Small intestine (tissue), 7 donors: ENCODE results near the gene MS4A13. TPM values are rescaled to one million over a fixed set of nuclear protein-coding genes. Genes with fewer than 3 reads are reported as not detected.

Experiments used
- DNase-seq, 2 donors: peaks; one replicate each; pipeline versions ENCODE4 v3.0.0 to v3.0.0-alpha.2; 2013
- FAIRE-seq: peaks from 2 replicates; lab custom pipeline; 2012; peaks lifted over from hg19 to GRCh38; lab: Jason Lieb, UNC
- H3K27ac ChIP-seq, 3 donors: one replicate each; pipeline ENCODE4 v1.5.1; 2013; ENCODE audit warnings: low read length in 2 of 3, mild to moderate bottlenecking in 2 of 3, control low read depth in 1 of 3, inconsistent platforms in 1 of 3, low read depth in 1 of 3, moderate library complexity in 1 of 3
- H3K27me3 ChIP-seq, 3 donors: one replicate each; pipeline ENCODE4 v1.6.1; 2013; ENCODE audit warnings: low read length in 3 of 3, inconsistent platforms in 1 of 3; ENCODE audit not compliant: control insufficient read depth in 3 of 3, insufficient read depth in 3 of 3
- H3K36me3 ChIP-seq, 3 donors: one replicate each; pipeline ENCODE4 v1.6.1; 2013; ENCODE audit warnings: low read length in 3 of 3, inconsistent platforms in 1 of 3, low read depth in 1 of 3, mild to moderate bottlenecking in 1 of 3, moderate library complexity in 1 of 3; ENCODE audit not compliant: control insufficient read depth in 3 of 3, insufficient read depth in 2 of 3
- H3K4me1 ChIP-seq, 3 donors: one replicate each; pipeline ENCODE4 v1.6.1; 2013; ENCODE audit warnings: low read length in 2 of 3, inconsistent platforms in 1 of 3, low read depth in 1 of 3, mild to moderate bottlenecking in 1 of 3, moderate library complexity in 1 of 3; ENCODE audit not compliant: control insufficient read depth in 3 of 3, insufficient read depth in 2 of 3
- H3K4me3 ChIP-seq, 3 donors: one replicate each; pipeline ENCODE4 v1.5.1; 2013; ENCODE audit warnings: low read length in 3 of 3, control low read depth in 1 of 3, inconsistent platforms in 1 of 3, low read depth in 1 of 3, mild to moderate bottlenecking in 1 of 3, moderate library complexity in 1 of 3
- H3K9me3 ChIP-seq, 2 donors: one replicate each; pipeline ENCODE4 v1.6.1; 2013; ENCODE audit warnings: low read depth in 1 of 2, low read length in 1 of 2; ENCODE audit not compliant: control insufficient read depth in 2 of 2, insufficient read depth in 1 of 2
- WGBS, 3 donors: extraction: QIAGEN DNeasy Blood & Tissue Kit; methylation state at CpG; one replicate each; pipeline ENCODE4 v1.1.7; 2013; 5-methylcytosine and 5-hydroxymethylcytosine counted together
- polyA plus RNA-seq, 4 donors: library from polyadenylated mRNA; stranded (reverse) in 3 of 4; unstranded in 1 of 4; fragments of 200-250 nt in 3 of 4; fragments of 120-200 nt in 1 of 4; gene quantifications; one replicate each; pipeline versions ENCODE4 v1.2.1 to v1.2.3, GENCODE V29; 2013
- donor health status: healthy with polysubstance abuse.
- donor health status: control.
- donor health status: control.
- donor health status: Bipolar disorder and iron deficiency.
- donor health status: healthy.

The MS4A13 gene
- polyA plus RNA-seq, 4 donors, result not detected

DNA sequence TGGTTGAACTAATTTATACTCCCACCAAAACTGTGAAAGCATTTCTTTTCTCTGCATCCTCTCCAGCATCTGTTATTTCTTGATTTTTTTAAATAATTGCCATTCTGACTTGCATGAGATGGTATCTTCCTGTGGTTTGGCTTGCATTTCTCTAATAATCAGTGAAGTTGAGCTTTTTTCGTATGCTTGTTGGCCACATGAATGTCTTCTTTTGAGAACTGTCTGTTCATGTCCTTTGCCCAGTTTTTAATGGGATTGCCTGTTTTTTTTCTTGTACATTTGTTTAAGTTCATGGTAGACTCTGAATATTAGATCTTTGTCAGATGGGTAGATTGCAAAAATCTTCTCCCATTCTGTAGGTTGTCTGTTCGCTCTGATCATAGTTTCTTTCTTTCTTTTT is 46.1 kb downstream of the MS4A13 start:
- Histone ChIP-seq H3K4me1 (no peaks in the 10 kb centered on the region), H3K4me3 (no peak overlapping the region), H3K36me3 (no peaks in the 10 kb centered on the region), H3K27ac (no peak overlapping the region), H3K27me3 (no peaks in the 10 kb centered on the region), H3K9me3 (peaks cover 0 to 15% of the 10 kb centered on the region in 2 donors)
- no peak for FAIRE-seq
- WGBS, 3 donors, result 39 to 46% (median 42%) methylated on average over 2 of the region's 2 CpGs
- no peak for DNase-seq

DNA sequence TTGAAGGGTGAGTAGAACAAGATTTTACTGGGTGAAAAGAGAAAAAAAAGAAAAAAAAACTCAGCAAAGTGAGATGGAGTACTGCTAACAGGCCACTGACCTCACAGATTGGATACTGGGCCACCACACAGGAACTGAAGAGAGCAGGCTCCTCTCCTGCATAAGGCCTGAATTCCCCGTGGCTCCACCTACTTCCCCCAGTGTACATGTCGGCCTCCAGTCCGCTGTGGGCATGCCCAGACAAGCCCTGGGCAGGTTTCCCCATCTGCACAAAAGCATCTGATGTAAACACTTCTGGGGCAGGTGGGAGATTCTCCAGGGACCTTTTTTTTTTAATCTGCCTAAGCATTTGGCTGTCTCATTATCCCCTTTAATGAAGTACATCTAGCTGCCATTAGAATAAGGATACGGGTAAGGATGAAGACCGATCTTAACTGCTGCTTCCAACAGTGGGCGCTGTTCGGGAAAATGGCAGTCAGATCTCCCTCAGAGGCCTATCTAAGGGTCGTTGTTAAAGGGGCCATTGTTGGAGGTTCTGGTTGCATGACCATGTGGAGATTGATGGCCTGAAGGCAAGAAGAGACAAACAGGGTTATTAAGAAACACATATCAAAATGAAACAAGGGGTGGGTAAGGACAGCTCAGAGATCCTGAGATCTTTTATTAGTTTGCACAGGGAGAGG is 48.5 kb downstream of the MS4A13 start:
- Histone ChIP-seq H3K27ac (no peak overlapping the region), H3K9me3 (peaks cover 0 to 15% of the 10 kb centered on the region in 2 donors), H3K36me3 (no peaks in the 10 kb centered on the region), H3K27me3 (no peaks in the 10 kb centered on the region), H3K4me1 (no peaks in the 10 kb centered on the region), H3K4me3 (no peak overlapping the region)
- no peak for FAIRE-seq
- 64 to 70% (median 68%) methylated on average over 8 of the region's 8 CpGs for WGBS, 3 donors
- DNase-seq, result no peak

DNA sequence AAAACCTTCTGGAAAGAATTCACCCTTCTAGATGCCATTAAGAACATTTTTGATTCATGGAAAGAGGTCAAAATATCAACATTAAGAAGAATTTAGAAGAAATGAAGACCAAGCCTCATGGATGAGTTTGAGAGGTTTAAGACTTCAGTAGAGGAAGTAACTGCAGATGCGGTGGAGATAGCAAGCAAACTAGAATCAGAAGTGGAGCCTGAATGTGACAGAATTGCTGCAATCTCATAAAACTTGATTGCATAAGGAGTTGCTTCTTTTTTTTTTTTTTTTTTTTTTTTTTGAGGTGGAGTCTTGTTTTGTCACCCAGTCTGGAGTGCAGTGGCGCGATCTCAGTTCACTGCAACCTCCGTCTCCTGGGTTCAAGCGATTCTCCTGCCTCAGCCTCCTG is 51.6 kb downstream of the MS4A13 start:
- Histone ChIP-seq H3K27ac (no peak overlapping the region), H3K27me3 (no peaks in the 10 kb centered on the region), H3K4me3 (no peak overlapping the region), H3K4me1 (no peaks in the 10 kb centered on the region), H3K9me3 (peaks cover 0 to 3% of the 10 kb centered on the region in 2 donors), H3K36me3 (no peaks in the 10 kb centered on the region)
- no peak for FAIRE-seq
- DNase-seq, result no peak
- WGBS, 3 donors, result 85 to 94% (median 91%) methylated on average over 1 to 5 of the region's 5 CpGs

DNA sequence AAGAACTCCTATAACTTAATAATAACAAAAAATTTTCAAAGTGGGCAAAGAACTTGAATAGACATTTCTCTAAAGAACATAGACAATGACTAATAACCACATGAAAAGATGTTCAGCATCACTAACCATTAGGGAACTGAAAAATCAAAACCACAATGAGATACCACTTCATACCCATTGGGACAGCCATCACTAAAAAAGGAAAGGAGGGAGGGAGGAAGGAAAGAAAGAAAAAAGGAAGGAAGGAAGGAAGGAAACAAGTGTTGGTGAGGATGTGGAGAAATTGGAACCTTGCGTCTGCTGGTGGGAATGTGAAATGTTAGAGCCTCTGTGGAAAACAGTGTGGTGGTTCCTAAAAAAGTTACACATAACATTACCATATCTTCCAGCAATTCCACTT is 55.8 kb downstream of the MS4A13 start:
- 74 to 85% (median 82%) methylated on average over 1 of the region's 1 CpG for WGBS, 3 donors

DNA sequence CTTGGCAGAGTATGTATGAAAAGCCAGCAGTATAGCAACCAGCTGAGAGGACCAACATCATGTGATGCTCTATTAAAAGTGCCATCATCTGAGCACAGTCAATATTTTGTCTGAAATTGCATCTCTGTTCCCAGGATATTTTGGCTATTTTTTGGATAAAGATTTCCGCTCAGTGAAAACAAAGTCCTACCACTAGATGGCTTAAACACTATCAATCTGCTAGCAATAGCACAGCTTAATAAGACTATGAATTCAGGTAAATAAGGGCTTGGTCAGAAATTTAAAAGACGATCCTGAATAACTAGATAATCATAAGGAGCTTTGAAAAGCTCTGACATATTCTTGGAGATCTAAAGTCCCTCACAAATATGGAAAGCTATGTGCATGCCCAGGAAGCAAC is 74.4 kb downstream of the MS4A13 start:
- FAIRE-seq, result no peak

More for the DNA sequence above, 55.8 kb downstream of the MS4A13 start:
- Histone ChIP-seq H3K4me3 (no peak overlapping the region), H3K27me3 (no peaks in the 10 kb centered on the region), H3K27ac (no peak overlapping the region), H3K36me3 (no peaks in the 10 kb centered on the region), H3K9me3 (no peaks in the 10 kb centered on the region), H3K4me1 (no peaks in the 10 kb centered on the region)
- DNase-seq (no peak), FAIRE-seq (no peak)

More for the DNA sequence above, 74.4 kb downstream of the MS4A13 start:
- Histone ChIP-seq H3K9me3 (peaks cover 0 to 8% of the 10 kb centered on the region in 2 donors), H3K27me3 (no peaks in the 10 kb centered on the region), H3K27ac (no peak overlapping the region), H3K4me1 (no peaks in the 10 kb centered on the region), H3K36me3 (no peaks in the 10 kb centered on the region), H3K4me3 (no peak overlapping the region)
- WGBS, 3 donors, result 42 to 66% (median 59%) methylated on average over 2 of the region's 2 CpGs
- DNase-seq, result no peak

Other genes starting within 250 kb of the MS4A13 start
- 10 to 100 TPM in 1 of 4 donors, 1 to 10 TPM in 3; 1.6 to 28.3 (median 6.2) TPM for gene MS4A4A, start 234.7 kb upstream of the MS4A13 start, polyA plus RNA-seq
- under 1 TPM in 1 of 4 donors, not detected in 3; 0.18 TPM for gene MS4A6E, start 188.1 kb upstream of the MS4A13 start, polyA plus RNA-seq
- 10 to 100 TPM in 2 of 4 donors, 1 to 10 TPM in 2; 2.2 to 13.2 (median 9.8) TPM for gene MS4A7, start 136.9 kb upstream of the MS4A13 start, polyA plus RNA-seq
- gene MS4A14, start 118.9 kb upstream of the MS4A13 start, polyA plus RNA-seq, result 1 to 10 TPM in 1 of 4 donors, under 1 TPM in 1, not detected in 2; 0.12 to 1.2 TPM
- gene MS4A5, start 85.8 kb upstream of the MS4A13 start, polyA plus RNA-seq, result not detected
- gene MS4A1, start 59.5 kb upstream of the MS4A13 start, polyA plus RNA-seq, result 1 to 10 TPM in 2 of 4 donors, under 1 TPM in 1, not detected in 1; 0.86 to 6.2 (median 1.4) TPM
- gene MS4A12, start 22.6 kb upstream of the MS4A13 start, polyA plus RNA-seq, result under 1 TPM in 1 of 4 donors, not detected in 3; 0.04 TPM
- gene MS4A8, start 184.2 kb downstream of the MS4A13 start, polyA plus RNA-seq, result 100 to 1,000 TPM in 2 of 4 donors, 10 to 100 TPM in 2; 35.7 to 265 (median 141) TPM
- 1 to 10 TPM in 1 of 4 donors, under 1 TPM in 2, not detected in 1; 0.77 to 1.1 (median 0.97) TPM for gene MS4A18, start 209.3 kb downstream of the MS4A13 start, polyA plus RNA-seq
- 1 to 10 TPM in 2 of 4 donors, under 1 TPM in 1, not detected in 1; 0.09 to 7.6 (median 5.1) TPM for gene MS4A15, start 241.5 kb downstream of the MS4A13 start, polyA plus RNA-seq